DOHH2 (cell line): Measurements from ENCODE around the gene RALGDS.

Source experiments
- EZH2phosphoT487 ChIP-seq: fragments of 200-600 bp; sonication (generic); IDR thresholded peaks from 2 replicates; pipeline ENCODE4 v1.6.1; 2017; ENCODE audit warnings: borderline replicate concordance, mild to moderate bottlenecking, antibody characterized with exemption, low read length, moderate library complexity, mixed read lengths
- TF ChIP-seq, protein P1 (sequence below): fragments of 200-600 bp; sonication (generic); IDR thresholded peaks from one replicate; pipeline ENCODE4 v1.5.1; 2014; ENCODE audit warnings: antibody characterized with exemption, mild to moderate bottlenecking, low read depth, low read length; ENCODE audit not compliant: poor library complexity, severe bottlenecking

DNA sequence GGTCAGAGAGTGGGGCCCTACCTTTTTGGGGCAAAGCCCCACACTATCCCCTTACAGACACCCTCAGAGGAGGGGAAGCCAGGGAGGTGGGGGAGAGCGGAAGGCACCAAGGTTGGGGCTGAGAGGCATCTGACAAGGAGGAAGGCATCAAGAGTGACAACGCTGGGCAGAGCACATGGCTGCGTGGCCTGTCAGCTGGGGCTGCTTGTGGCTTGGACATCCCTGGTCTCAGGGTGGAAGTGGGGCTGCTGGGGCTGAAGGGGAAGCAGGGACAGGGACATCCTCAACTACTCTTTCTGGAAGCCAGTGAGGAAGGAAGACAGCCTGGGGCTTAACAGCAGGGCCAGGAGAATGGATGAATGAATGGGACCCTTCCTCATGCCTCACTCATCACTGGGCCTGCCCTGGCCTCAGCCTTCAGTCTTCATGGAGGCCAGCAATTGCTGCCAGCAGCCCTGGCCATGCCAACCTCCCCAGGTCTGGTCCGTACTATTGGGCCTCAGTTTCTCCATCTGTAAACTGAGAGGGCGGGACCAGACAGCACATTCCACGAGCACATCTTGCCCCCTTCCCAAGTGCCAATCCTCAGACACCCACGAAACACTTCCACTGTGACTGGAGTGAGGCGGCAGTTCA lies 993 bp upstream of the RALGDS start:
- TF ChIP-seq, protein P1, sequence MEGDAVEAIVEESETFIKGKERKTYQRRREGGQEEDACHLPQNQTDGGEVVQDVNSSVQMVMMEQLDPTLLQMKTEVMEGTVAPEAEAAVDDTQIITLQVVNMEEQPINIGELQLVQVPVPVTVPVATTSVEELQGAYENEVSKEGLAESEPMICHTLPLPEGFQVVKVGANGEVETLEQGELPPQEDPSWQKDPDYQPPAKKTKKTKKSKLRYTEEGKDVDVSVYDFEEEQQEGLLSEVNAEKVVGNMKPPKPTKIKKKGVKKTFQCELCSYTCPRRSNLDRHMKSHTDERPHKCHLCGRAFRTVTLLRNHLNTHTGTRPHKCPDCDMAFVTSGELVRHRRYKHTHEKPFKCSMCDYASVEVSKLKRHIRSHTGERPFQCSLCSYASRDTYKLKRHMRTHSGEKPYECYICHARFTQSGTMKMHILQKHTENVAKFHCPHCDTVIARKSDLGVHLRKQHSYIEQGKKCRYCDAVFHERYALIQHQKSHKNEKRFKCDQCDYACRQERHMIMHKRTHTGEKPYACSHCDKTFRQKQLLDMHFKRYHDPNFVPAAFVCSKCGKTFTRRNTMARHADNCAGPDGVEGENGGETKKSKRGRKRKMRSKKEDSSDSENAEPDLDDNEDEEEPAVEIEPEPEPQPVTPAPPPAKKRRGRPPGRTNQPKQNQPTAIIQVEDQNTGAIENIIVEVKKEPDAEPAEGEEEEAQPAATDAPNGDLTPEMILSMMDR, result no peak
- TF ChIP-seq EZH2phosphoT487, result no peak
